ENCODE measurements around the gene MACROD2. TPM values are rescaled to one million over a fixed set of nuclear protein-coding genes. Genes with fewer than 3 reads are reported as not detected.

Gene MACROD2
- total RNA-seq, 1 experiment from 2014 or later, result not detected

GRCh38 chr20:15909995-15910394 is 1914.7 kb downstream of the MACROD2 start:
- in situ Hi-C loops (cut with HindIII; ENCODE audit: low sequenced_read_pairs), result no loop called here
- no peak for DNase-seq (ENCODE audit: low spot score)

GRCh38 chr20:15911581-15911980 is 1916.3 kb downstream of the MACROD2 start:
- in situ Hi-C loops (cut with HindIII; ENCODE audit: low sequenced_read_pairs), result no loop called here
- DNase-seq (ENCODE audit: low spot score), result no peak

GRCh38 chr20:15913391-15914025 is 1918.2 kb downstream of the MACROD2 start:
- DNase-seq (ENCODE audit: low spot score), result no peak
- in situ Hi-C loops (cut with HindIII; ENCODE audit: low sequenced_read_pairs), result no loop called here

- DNase-seq (ENCODE audit: low spot score), result no peak
- in situ Hi-C loops (cut with HindIII; ENCODE audit: low sequenced_read_pairs), result no loop called here
These were observed 1921.3 kb downstream of the MACROD2 start for GRCh38 chr20:15916623-15917022.

GRCh38 chr20:15917283-15917682 is 1922.0 kb downstream of the MACROD2 start:
- no peak for DNase-seq (ENCODE audit: low spot score)
- in situ Hi-C loops (cut with HindIII; ENCODE audit: low sequenced_read_pairs), result no loop called here

GRCh38 chr20:15918631-15919030 is 1923.3 kb downstream of the MACROD2 start:
- in situ Hi-C loops (cut with HindIII; ENCODE audit: low sequenced_read_pairs), result no loop called here
- DNase-seq (ENCODE audit: low spot score), result no peak

- no peak for DNase-seq (ENCODE audit: low spot score)
- in situ Hi-C loops (cut with HindIII; ENCODE audit: low sequenced_read_pairs), result no loop called here
These were observed 1923.8 kb downstream of the MACROD2 start for GRCh38 chr20:15919118-15919517.

- peak; percentile 23 for DNase-seq (ENCODE audit: low spot score)
- in situ Hi-C loops (cut with HindIII; ENCODE audit: low sequenced_read_pairs), result no loop called here
These were observed 1926.6 kb downstream of the MACROD2 start for GRCh38 chr20:15921930-15922329.

- in situ Hi-C loops (cut with HindIII; ENCODE audit: low sequenced_read_pairs), result no loop called here
- DNase-seq (ENCODE audit: low spot score), result no peak
These were observed 1927.2 kb downstream of the MACROD2 start for GRCh38 chr20:15922556-15922955.

- in situ Hi-C loops (cut with HindIII; ENCODE audit: low sequenced_read_pairs), result no loop called here
- no peak for DNase-seq (ENCODE audit: low spot score)
These were observed 1927.9 kb downstream of the MACROD2 start for GRCh38 chr20:15923030-15923776.

- no peak for DNase-seq (ENCODE audit: low spot score)
- in situ Hi-C loops (cut with HindIII; ENCODE audit: low sequenced_read_pairs), result no loop called here
These were observed 1929.2 kb downstream of the MACROD2 start for GRCh38 chr20:15924556-15924955.

- in situ Hi-C loops (cut with HindIII; ENCODE audit: low sequenced_read_pairs), result no loop called here
- DNase-seq (ENCODE audit: low spot score), result no peak
These were observed 1930.1 kb downstream of the MACROD2 start for GRCh38 chr20:15925376-15925775.

GRCh38 chr20:15927893-15928650 is 1932.8 kb downstream of the MACROD2 start:
- DNase-seq (ENCODE audit: low spot score), result no peak
- in situ Hi-C loops (cut with HindIII; ENCODE audit: low sequenced_read_pairs), result no loop called here

GRCh38 chr20:15928946-15929345 is 1933.6 kb downstream of the MACROD2 start:
- in situ Hi-C loops (cut with HindIII; ENCODE audit: low sequenced_read_pairs), result no loop called here
- DNase-seq (ENCODE audit: low spot score), result no peak

GRCh38 chr20:15930311-15931305 is 1935.3 kb downstream of the MACROD2 start:
- in situ Hi-C loops (cut with HindIII; ENCODE audit: low sequenced_read_pairs), result no loop called here

GRCh38 chr20:15931897-15932296 is 1936.6 kb downstream of the MACROD2 start:
- DNase-seq (ENCODE audit: low spot score), result no peak
- in situ Hi-C loops (cut with HindIII; ENCODE audit: low sequenced_read_pairs), result no loop called here

More at GRCh38 chr20:15930311-15931305, 1935.3 kb downstream of the MACROD2 start:
- peak; percentile 82 for DNase-seq (ENCODE audit: low spot score)

- in situ Hi-C loops (cut with HindIII; ENCODE audit: low sequenced_read_pairs), result no loop called here
- DNase-seq (ENCODE audit: low spot score), result no peak
These were observed 1941.9 kb downstream of the MACROD2 start for GRCh38 chr20:15937179-15937578.

- DNase-seq (ENCODE audit: low spot score), result no peak
- in situ Hi-C loops (cut with HindIII; ENCODE audit: low sequenced_read_pairs), result no loop called here
These were observed 1943.5 kb downstream of the MACROD2 start for GRCh38 chr20:15938847-15939246.

- DNase-seq (ENCODE audit: low spot score), result no peak
- in situ Hi-C loops (cut with HindIII; ENCODE audit: low sequenced_read_pairs), result no loop called here
These were observed 1944.8 kb downstream of the MACROD2 start for GRCh38 chr20:15940127-15940526.

All from G401 (cell line).